GM18951 (cell line): ENCODE data around the gene CAMSAP1.

Source experiments
- POLR2A ChIP-seq: IDR thresholded peaks from 4 replicates; pipeline ENCODE4 v1.6.1; 2011; ENCODE audit warnings: mild to moderate bottlenecking; ENCODE audit not compliant: insufficient read length, insufficient read depth; ENCODE audit errors: extremely low read depth
- in situ Hi-C: fragments of 300-500 bp; cut with MboI; formaldehyde crosslinking; loops from one replicate; pipeline ENCODE4 v1.12.0; 2022; ENCODE audit warnings: low sequenced_read_pairs, mixed read lengths, inconsistent platforms; ENCODE audit not compliant: unreplicated experiment

Gene CAMSAP1

DNA sequence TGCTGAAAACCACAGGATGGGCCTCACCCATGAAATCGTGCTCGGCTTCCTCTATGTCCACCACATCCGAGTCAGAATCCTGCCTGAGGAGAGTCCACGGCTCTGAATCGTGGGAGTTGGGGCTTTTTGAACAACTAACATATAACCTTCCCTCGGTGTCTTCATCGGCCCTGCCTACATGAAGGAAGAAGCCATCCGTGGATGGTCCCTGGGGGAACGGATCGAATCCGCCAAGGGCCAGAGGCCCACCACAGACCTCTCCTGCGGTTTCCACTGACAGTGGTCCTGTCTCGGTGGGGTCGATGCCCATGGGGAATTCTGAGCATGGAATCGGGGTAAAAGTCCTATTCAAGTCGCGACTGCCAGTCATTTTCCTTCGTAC lies 85.0 kb downstream of the CAMSAP1 start:
- TF ChIP-seq POLR2A, result no peak
- in situ Hi-C loops, result no loop called here

DNA sequence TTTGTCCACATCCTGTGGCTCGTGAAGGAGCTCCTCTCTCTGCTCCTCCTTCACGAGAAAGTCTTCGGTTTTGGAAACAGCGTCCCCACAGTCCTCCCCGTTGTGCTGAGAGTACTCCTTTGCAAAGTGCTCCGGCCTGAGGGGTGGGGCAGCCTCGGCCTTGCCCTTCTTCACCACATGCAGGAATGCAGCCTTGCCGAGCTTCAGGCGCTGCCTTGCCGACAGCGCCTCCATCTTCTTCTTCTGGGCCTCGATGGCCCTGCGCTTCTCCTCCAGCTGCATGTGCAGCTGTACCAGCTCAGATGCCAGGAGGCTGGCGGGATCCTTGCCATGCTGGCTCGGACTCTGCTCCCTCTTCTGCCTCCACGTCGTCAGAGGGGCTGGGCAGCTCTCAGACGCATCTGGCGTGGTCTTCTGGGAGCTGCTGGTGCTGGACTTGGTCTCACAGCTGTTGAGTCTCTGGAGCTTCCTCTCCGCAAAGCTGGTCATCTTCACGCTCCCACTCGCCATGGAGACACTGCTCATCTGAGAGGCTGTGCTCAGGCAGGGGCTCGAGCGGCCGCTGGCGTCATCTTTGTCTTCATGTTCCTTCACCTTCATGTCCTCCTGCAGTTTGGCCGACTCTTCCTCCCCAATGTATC lies 85.5 kb downstream of the CAMSAP1 start:
- in situ Hi-C loops, result no loop called here
- no peak for TF ChIP-seq POLR2A

DNA sequence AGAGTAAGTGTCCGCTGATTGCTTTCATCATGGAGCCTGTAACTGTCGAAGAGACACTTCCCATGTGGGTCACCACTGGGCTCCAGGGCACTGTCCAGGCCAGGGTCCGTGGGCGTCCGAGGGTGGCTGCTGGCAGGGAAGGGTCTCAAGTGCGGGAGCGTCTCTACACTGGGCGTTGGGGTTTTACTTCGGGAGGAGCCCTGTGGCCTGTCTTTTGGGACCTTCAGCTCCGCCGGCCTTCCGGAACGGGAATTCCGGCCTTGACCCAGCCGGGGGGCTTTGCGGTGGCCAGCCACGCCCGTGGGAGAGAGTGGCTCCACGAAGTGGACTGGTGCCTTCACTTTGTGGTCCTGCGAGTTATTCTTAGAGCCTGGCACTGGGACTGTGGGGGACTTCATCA lies 86.2 kb downstream of the CAMSAP1 start:
- in situ Hi-C loops, result no loop called here
- TF ChIP-seq POLR2A, result no peak

DNA sequence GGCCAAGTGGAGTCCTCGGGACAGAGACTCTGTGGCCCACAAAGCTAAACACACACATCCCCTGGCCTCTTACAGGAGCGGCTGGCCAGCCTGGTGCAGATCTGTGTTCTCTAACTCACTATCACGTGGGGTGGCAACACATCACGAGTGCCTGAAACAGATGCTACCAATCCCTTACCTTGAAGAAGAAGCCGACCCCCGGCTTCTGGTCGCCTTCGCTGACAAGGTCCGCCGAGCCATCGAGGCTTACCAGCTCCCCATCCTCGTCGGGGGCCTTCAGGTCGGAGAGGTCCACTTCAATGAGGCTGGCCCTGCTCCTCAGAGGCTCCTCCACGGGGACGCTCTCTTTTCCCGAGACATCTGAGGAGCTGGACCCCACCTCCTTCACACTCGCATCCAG lies 86.7 kb downstream of the CAMSAP1 start:
- in situ Hi-C loops, result no loop called here
- TF ChIP-seq POLR2A, result no peak

DNA sequence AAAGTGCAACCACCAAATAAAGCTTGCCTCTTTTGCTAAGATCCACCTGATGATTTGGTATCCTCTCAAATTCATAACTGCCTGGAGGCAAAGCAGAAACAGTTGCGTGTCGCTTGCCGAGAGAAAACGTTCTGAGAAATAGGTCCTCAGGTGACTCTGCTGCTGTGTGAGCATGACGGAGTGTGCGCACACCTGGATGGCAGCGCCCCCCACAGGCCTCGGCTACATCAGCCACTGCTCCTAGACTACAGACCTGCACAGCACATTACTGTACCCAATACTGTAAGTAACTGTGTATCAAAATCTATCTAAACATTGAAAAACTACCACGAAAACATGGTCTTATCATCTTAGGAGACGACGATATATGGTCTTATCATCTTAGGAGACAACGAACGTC lies 87.4 kb downstream of the CAMSAP1 start:
- in situ Hi-C loops, result no loop called here
- TF ChIP-seq POLR2A, result no peak

DNA sequence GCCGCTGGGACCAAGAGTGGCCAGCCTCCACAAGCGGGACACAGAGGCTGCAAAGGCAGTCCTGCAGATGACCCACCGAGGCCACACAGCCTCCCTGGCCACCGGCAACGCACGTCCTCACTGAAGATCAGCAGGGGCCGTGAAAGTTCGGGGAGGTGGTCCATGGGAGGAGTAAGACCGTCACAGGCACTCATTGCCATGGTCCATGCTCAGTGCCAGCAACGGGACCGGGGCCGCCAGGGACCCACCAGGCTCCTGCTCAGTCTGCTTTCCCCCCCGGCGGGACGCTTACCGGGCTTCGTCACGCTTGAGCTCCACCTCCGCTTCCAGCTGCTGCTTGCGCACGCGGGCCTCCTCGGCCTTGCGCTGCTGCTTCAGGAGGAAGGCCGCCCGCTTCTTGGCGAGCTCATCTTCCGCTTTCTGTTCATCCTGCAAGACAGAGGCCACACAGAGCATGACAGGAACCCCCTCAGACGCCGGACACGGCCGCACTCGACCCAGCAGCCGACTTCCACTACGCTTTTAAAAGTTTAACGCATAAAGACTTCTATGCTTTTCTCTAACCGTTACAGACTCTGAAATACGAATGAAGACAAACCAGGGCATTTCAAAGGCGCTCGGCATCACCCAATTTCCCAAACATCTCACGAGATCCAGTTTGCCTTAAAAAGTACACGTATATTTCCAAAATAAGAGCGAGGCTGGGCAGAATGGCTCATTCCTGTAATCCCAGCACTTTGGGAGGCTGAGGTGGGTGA lies 88.4 kb downstream of the CAMSAP1 start:
- no peak for TF ChIP-seq POLR2A
- in situ Hi-C loops, result no loop called here

DNA sequence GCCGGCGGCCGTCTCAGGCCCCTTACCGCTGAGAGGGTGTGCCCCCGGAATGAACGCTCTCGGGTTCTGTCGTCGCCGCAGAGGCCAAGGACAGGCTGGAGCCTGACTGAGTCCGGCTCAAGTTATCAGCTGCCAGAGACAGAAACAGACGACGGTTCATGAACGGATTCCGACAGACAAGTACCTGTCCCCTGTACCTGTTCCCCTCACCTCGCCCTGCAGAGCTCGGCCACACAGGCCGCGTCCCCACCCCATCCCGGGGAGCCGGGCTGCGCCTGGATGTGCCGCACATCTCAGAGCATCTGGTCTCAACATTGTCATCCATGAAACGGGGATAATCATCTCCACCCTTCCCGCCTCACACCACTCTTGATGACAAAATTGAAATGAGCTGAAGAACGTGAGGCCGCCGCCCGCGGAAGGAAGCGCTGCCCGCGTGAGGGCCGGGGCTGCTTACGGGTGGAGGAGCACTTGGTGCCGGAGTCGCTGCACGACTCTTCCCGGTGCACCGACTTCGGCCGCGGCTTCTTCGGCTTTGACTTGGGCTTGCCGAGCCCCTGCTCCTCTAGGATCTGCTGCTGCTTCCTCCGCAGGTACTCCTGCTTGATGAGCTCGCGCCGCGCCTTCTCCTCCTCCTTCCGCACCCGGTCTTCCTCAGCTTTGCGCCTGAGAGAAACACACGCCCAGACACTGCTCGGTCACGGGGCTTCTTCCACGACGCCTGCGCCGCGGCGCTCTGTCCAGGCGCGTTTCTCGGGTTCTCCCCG lies 89.2 kb downstream of the CAMSAP1 start:
- TF ChIP-seq POLR2A, result no peak
- in situ Hi-C loops, result no loop called here

DNA sequence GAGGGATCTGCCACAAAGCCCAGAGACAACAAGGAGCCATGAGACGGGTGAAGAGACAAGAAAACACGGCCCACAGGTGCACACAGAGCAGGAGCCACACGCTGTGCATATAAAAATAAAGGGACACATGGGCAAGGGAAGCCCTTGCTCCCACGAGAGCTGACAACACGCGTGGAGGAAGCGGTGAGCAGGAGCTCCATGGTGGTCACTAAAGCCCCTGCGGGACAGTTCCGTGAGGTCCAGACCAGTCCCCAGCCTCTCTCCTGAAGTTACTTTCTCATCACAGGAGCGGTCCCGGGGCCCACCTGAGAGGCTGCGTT lies 90.7 kb downstream of the CAMSAP1 start:
- in situ Hi-C loops, result no loop called here
- no peak for TF ChIP-seq POLR2A

DNA sequence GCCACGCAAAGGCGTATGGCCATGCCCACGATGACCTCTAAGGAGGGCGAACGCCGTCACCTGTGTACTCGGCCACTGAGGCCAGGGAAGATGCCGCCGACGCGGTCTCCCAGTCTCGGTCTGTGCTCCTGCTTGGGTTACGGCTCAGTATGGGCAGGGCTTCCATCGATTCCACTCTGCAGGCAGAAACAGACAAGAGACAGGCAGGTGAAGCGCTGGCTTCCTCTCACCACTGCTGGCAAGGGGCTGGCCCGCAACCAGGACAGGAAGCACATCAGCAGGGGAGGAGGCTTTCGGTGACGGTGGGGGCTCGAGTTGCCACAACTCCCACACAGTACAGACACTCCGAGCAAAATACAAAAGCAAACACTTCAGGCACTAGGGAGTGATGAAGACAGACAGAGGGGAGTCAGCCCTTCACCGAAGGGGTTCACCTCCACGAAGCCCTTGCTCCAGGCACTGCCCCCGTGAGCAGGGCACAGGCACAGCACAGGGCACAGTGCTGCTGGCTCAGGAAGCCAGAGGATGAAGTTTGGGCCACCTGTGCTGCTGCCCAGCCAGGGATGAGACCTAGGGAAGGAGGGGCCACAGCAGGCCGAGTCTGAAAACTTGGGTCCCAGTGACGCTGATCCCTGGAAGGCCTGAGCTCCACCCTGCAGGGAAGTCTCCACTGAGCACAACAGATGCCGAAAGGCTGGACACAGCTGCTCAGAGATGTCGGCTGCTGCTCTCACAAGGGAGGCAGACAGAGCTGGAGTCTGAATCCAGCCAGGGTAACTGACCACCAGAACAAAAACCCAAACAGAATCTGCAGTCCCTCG lies 91.3 kb downstream of the CAMSAP1 start:
- no peak for TF ChIP-seq POLR2A
- in situ Hi-C loops, result no loop called here

DNA sequence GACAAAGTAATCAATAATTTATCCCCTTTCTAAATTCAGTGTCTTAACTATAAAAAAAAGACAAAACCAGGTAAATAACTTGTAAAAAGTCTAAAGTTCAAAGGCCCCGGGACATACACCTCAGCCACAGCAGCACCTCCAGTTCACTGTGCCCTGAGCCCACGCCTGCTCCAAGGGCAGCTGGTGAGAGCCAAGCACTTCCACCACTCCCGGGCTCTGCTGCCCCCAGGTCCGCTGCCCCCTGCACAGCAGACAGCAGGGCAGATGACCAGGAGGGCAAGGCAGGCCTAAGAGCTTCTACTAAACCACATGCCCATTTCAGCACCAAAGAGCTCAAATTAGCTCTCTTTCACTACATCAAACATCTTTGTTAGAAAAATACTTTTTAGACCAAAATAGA lies 91.9 kb downstream of the CAMSAP1 start:
- in situ Hi-C loops, result no loop called here
- no peak for TF ChIP-seq POLR2A

DNA sequence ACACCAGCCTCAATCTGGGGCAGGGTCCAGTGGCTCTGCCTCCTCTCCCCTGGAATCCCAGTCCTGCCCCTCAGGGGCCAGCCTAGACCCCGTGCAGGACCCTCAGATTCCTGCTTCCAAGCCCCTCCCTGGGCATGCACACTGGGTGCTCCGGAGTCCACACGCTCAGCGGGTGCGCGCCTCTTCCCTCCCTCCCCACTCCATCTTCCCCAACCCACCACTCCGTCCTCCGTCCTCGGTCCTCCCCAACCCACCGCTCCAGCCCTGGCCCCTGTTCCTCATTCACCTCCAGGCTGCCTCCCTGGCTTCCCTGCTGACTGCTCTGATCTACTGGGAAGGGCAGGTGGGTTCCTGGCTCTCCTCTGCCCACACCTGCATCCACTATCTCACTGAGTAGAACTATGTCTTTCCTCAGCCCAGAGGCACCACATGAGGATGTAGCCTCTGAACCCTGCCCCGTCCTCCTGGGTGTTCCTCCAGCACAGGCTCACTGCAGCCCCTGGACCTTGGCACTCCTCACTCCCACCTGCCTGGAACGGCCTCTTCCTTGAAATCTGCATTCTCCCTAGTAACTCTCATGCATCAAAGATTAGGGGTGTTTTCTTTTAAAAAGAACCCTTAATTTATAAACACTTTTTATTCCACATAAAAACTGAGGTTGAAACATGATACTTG lies 92.8 kb downstream of the CAMSAP1 start:
- in situ Hi-C loops, result no loop called here
- no peak for TF ChIP-seq POLR2A

DNA sequence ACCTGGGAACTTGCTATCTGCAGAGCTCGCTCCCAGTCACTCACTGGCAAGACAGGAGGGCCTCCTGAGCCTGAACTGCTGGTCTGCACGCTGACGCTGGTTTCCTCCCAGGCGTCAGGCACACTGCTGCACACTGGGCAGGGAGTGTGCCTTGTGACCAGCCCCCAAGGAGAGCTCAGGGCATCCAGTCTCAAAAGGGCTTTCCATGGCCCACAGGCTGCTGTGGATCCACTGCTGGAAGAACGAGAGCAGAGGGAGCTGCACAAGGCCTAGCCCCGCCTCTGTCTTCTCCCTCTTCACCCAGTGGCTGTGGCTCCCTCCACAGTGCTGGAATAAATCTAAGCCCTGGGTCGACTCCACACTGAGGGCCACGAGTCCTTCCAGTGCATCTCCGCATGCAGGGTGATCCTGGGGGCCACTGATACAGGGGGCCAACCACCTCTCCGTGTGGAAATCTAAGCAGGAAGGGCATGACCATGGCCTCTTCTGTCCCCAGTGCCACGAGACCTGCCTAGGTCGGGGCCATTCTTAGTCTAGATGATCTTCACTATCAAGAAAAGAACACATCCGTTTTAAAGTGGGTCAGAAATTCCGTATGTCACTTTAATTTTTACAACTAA lies 93.6 kb downstream of the CAMSAP1 start:
- in situ Hi-C loops, result no loop called here
- no peak for TF ChIP-seq POLR2A
